Stimulated activated CD4-positive, alpha-beta T cell treated with anti-CD3 and anti-CD28 coated beads, Interleukin-12 subunit alpha, Interleukin-12 subunit beta, amount 100 ng/mL, for 48 hours (primary cell): Measurements from ENCODE around the gene UBE2QL1.

Experiments
- DNase-seq, 3 donors: peaks; one replicate each; pipeline ENCODE4 v3.0.0-alpha.2; 2020; ENCODE audit warnings: low read depth in 2 of 3, low spot score in 1 of 3

The UBE2QL1 gene

GRCh38 chr5:6427694-6428093, 21.0 kb upstream of the UBE2QL1 start:
- DNase-seq, result no peak

- DNase-seq, result no peak
Measured at GRCh38 chr5:6430418-6431028, 18.1 kb upstream of the UBE2QL1 start.

DNA sequence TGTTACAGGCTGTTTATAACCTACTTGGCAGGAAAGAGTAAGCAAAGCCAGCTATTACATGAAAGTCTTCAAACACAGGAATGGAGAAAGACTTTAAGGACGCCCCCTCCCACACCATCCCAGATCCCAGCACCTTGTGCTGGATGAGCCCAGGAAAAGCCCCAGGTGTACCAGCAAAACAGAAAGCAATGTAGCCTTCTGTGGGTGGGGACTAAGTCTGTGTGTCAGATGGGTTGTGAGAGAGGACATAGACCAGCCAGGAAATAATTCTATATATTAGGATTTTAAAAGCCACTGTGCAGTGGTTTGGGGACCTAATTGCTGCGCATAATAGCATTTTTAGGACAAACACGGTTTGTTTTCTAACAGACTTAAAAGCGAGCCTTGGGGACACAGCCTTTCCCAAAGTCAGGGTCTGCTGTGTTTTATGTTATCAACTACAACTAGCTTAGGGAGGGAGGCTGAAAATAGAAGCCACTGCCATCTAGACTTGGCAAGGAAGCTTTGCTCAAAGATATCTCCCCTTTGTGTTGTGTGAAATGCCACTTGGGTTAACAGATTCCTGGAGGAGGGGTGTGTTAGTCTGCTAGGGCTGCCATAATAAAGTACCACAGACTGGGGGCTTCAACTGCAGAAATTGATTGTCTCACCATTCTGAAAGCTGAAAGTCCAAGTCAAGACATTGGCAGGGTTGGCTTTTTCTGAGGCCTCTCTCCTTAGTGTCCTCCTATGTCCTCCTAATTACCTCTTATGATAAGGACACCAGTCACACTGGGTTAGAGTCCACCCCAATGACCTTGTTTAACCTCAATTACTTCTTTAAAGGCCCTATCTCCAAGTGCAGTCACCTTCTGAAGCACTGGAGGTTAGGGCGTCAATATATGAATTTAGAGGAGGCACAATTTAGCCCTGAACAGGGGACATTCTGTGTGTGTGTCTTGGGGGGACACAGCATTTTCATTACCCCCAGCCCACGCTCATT, 17.2 kb upstream of the UBE2QL1 start:
- no peak for DNase-seq

- DNase-seq, result no peak
Measured at GRCh38 chr5:6432206-6432605, 16.5 kb upstream of the UBE2QL1 start.

- no peak for DNase-seq
Measured at GRCh38 chr5:6434731-6435130, 13.9 kb upstream of the UBE2QL1 start.

GRCh38 chr5:6435356-6435755, 13.3 kb upstream of the UBE2QL1 start:
- peak in 1 of 3 donors; percentile 3 for DNase-seq

- DNase-seq, result no peak
Measured at GRCh38 chr5:6436715-6437331, 11.8 kb upstream of the UBE2QL1 start.

GRCh38 chr5:6439588-6440550, 8.8 kb upstream of the UBE2QL1 start:
- DNase-seq, result no peak

GRCh38 chr5:6442333-6442732, 6.3 kb upstream of the UBE2QL1 start:
- no peak for DNase-seq

- no peak for DNase-seq
Measured at GRCh38 chr5:6443326-6443725, 5.3 kb upstream of the UBE2QL1 start.

DNA sequence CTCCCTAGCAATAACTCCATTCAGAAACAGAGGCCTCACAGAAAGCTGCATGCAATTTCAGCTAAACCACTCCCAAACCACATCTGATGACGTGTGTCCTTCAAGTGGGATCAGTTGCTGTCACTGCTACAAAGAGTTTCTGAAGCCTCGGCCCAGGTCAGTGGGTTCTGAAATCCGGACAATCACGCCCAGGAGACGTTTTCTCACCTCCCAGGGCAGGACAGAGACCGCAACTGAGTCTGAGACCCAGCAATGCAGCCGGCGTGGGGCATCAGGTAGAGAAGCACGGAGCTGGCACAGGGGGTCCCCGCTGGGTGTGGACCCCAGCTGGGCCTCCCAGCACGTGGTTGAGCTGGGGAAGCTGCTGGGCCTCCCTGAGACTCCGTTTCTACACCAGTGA, 2.6 kb upstream of the UBE2QL1 start:
- DNase-seq, result no peak

DNA sequence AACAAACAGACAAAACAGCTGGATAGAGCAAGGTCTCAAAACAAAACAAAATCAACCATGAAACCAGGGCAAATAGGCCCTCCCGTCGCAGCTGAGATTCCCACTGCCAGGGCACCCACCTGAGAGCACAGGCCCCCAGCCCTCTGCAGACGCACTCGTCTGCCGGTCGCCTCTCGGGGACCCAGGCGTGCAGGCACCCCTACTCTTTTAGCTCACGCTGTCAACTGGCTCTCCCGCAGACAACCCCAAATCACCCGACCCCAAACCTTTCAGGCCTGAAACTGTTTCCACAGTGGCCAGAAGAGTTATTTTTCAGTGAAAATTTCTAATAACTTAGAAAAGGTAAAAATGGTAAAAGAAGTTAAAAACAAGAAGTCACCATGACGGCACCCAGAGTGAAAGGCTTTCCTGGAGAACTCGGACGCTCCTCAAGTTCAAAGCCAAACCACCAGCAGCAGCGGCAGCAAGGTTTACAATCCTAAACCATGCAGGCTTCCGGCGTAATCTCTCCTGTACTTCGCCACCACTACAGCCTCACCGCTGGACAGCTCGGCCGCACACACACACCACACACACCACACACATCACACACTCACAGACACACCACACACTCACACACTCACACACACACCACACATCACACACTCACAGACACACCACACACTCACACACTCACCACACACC, 1.9 kb upstream of the UBE2QL1 start:
- no peak for DNase-seq

GRCh38 chr5:6447384-6448140, 1.1 kb upstream of the UBE2QL1 start:
- no peak for DNase-seq

- DNase-seq, result no peak
Measured at GRCh38 chr5:6448141-6448491, 543 bp upstream of the UBE2QL1 start.

- no peak for DNase-seq
Measured at GRCh38 chr5:6449465-6450158, 953 bp downstream of the UBE2QL1 start.

GRCh38 chr5:6450319-6450833, 1.7 kb downstream of the UBE2QL1 start:
- no peak for DNase-seq

- DNase-seq, result no peak
Measured at GRCh38 chr5:6452622-6453504, 4.2 kb downstream of the UBE2QL1 start.
